ENCODE data around the gene PTPN3.

Gene PTPN3

GRCh38 chr9:109411069-109411761 lies 86.9 kb downstream of the PTPN3 start:
- DNase-seq (ENCODE audit: low read depth), result no peak
- TF ChIP-seq CTCF (conservative IDR thresholded peaks at IDR 0.05; ENCODE audit: low read length), result no peak
- H3K4me3 ChIP-seq (ENCODE audit: low read length), result no peak overlapping the region

DNA sequence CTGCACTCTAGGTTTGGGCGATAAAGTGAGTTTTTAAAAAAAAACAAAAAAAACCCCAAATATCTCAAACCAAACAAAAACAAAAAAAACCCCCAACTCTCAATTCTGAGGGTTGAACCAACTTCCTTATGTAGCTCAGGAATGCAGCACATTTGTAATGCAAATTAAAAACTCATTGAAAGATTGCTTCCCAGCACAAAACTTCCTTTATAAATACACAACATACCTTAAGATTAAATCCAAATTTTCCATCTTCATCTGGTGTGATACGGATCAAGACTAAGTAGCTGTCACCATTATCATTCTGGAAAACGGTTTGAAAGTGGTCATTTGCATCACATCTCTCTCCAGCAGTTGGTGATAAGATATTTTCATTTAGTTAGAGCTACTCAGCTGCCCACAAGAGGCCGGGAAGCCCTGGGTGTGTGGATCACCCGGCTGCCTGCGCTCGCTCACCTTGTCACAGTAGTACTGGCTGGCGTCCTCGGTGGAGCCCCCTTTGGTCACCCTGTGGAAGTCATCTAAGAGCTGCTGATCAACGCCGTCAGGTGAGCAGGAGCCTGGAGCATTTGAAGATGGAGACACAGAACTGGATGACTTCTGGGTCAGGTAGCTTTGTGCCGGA lies 88.2 kb downstream of the PTPN3 start:
- DNase-seq (ENCODE audit: low read depth), result no peak
- H3K4me3 ChIP-seq (ENCODE audit: low read length), result no peak overlapping the region
- no peak for TF ChIP-seq CTCF (conservative IDR thresholded peaks at IDR 0.05; ENCODE audit: low read length)

- no peak for DNase-seq (ENCODE audit: low read depth)
- no peak overlapping the region for H3K4me3 ChIP-seq (ENCODE audit: low read length)
- no peak for TF ChIP-seq CTCF (conservative IDR thresholded peaks at IDR 0.05; ENCODE audit: low read length)
These were observed 89.2 kb downstream of the PTPN3 start for GRCh38 chr9:109408759-109409462.

DNA sequence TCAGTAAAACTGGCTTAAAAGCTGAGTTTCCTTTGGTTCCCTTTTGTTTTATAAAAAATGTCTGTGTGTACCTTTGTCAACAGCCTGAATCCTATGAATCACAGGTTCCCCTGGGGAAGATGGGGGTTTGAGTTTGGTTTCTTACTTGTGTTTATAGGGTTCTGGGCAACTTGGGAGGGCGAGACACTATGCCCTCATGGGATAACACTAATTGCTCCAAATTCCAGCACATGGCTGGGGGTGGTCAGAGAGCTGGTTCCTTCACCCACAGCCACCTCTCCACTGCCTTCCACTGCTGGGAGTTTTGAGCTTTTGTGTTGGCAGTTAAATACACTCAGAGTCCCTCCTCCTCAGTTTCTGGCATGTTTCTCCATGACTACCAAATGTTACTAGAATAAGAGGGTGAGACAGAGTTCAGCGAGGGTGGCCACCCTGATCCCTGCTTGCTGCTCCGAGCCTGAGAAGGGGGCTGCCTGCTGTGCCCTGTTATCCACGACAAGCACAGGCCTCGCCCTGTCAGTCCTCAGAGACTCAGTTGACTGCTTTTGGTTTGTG lies 94.3 kb downstream of the PTPN3 start:
- peak; percentile 12 for DNase-seq (ENCODE audit: low read depth)
- no peak overlapping the region for H3K4me3 ChIP-seq (ENCODE audit: low read length)
- TF ChIP-seq CTCF (conservative IDR thresholded peaks at IDR 0.05; ENCODE audit: low read length), result no peak

GRCh38 chr9:109403116-109403515 lies 95.0 kb downstream of the PTPN3 start:
- no peak overlapping the region for H3K4me3 ChIP-seq (ENCODE audit: low read length)
- peak; percentile 29 for DNase-seq (ENCODE audit: low read depth)
- no peak for TF ChIP-seq CTCF (conservative IDR thresholded peaks at IDR 0.05; ENCODE audit: low read length)

DNA sequence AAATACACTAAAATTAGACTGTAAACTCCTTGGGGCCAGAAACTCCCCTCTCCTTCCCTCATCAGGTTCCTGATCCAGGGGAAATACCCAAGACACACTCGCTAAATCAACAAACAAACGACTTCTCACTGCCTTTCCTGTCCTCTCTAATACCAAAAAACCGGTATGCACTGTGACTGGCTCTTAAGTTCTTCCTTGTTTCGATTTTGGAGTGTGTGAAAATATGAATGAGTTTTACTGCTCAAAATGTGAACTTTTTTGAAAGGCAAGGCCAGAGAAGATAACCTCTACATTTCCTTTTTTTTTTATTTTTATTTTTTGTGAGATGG lies 96.2 kb downstream of the PTPN3 start:
- TF ChIP-seq CTCF (conservative IDR thresholded peaks at IDR 0.05; ENCODE audit: low read length), result no peak
- no peak for DNase-seq (ENCODE audit: low read depth)

More for the DNA sequence above, 96.2 kb downstream of the PTPN3 start:
- no peak overlapping the region for H3K4me3 ChIP-seq (ENCODE audit: low read length)
